Activated CD8-positive, alpha-beta T cell treated with anti-CD3 and anti-CD28 coated beads for 36 hours (primary cell): ENCODE results near the gene LBP. TPM values are rescaled to one million over a fixed set of nuclear protein-coding genes. Genes with fewer than 3 reads are reported as not detected.
A peak's percentile ranks its signal among the peaks of the same experiment; 100 is the strongest.

ENCODE experiments used
- ATAC-seq: fragments of 200-7000 bp; cut with Tn5 transposase; one replicate; pipeline ENCODE4 v1.10.0; 2021; ENCODE audit warnings: mild to moderate bottlenecking, moderate library complexity
- CTCF ChIA-PET: fragments of 350-600 bp; sonication (Branson Sonifier 250); formaldehyde crosslinking; loops from one replicate; lab custom pipeline; 2021; ENCODE audit warnings: antibody characterized with exemption; lab: Charles Lee
- POLR2A ChIA-PET: fragments of 350-600 bp; sonication (Branson Sonifier 250); formaldehyde crosslinking; loops from one replicate; lab custom pipeline; 2021; ENCODE audit warnings: antibody characterized with exemption; lab: Charles Lee
- DNase-seq: peaks from one replicate; pipeline ENCODE4 v3.0.0-alpha.2; 2020
- H3K27ac Mint-ChIP-seq: one replicate; pipeline ENCODE4 v1.8.0; 2021; ENCODE audit warnings: mild to moderate bottlenecking, mixed read lengths
- H3K27me3 Mint-ChIP-seq: one replicate; pipeline ENCODE4 v1.8.0; 2021; ENCODE audit warnings: mixed read lengths
- H3K36me3 Mint-ChIP-seq: one replicate; pipeline ENCODE4 v1.8.0; 2021; ENCODE audit warnings: low read depth, mixed read lengths
- H3K4me1 Mint-ChIP-seq: one replicate; pipeline ENCODE4 v1.8.0; 2021; ENCODE audit warnings: low read depth, mixed read lengths
- H3K4me3 Mint-ChIP-seq: one replicate; pipeline ENCODE4 v1.8.0; 2021; ENCODE audit warnings: mild to moderate bottlenecking, moderate library complexity, mixed read lengths
- H3K9me3 Mint-ChIP-seq: one replicate; pipeline ENCODE4 v1.8.0; 2021; ENCODE audit warnings: mixed read lengths
- CTCF ChIP-seq: fragments of 200-600 bp; IDR thresholded peaks from one replicate; pipeline ENCODE4 v1.8.0; 2022; ENCODE audit warnings: antibody characterized with exemption, mild to moderate bottlenecking
- intact Hi-C: fragments of 100-400 bp; cut with micrococcal nuclease; formaldehyde crosslinking; loops from one replicate; pipeline ENCODE4 v1.10.0; 2022
- total RNA-seq, 2 experiments: library from RNA; stranded (reverse); gene quantifications; one replicate each; pipeline ENCODE4 v1.2.3, GENCODE V29; 2021

LBP gene
- total RNA-seq, 2 experiments from 2014 or later, result not detected

- H3K27ac Mint-ChIP-seq, result no peak overlapping the region
- H3K4me3 Mint-ChIP-seq, result no peak overlapping the region
- peaks cover 74% of the 10 kb centered on the region for H3K36me3 Mint-ChIP-seq
- POLR2A ChIA-PET, result interaction anchor here (0.6 to 17.0 kb wide), 2 partner anchors 15 to 120 kb away, joined by 3 to 279 read pairs; partner anchors contain the start of gene SNHG17
- H3K27me3 Mint-ChIP-seq, result no peaks in the 10 kb centered on the region
- H3K9me3 Mint-ChIP-seq, result no peaks in the 10 kb centered on the region
- no peak for TF ChIP-seq CTCF
- no peak for DNase-seq
- no peaks in the 10 kb centered on the region for H3K4me1 Mint-ChIP-seq
- CTCF ChIA-PET, result no interaction called here
- ATAC-seq, result no peak
- intact Hi-C loops, result no loop called here
Measured at GRCh38 chr20:38414769-38415450, 68.6 kb downstream of the LBP start.

- Mint-ChIP-seq H3K4me3 (no peak overlapping the region), H3K27me3 (no peaks in the 10 kb centered on the region), H3K9me3 (no peaks in the 10 kb centered on the region), H3K27ac (no peak overlapping the region), H3K36me3 (peaks cover 80% of the 10 kb centered on the region), H3K4me1 (peaks cover 9% of the 10 kb centered on the region)
- CTCF ChIA-PET, result interaction anchor here (1.0 to 1.5 kb wide), 2 partner anchors 28 to 197 kb away, joined by 4 read pairs; no protein-coding TSS in a partner anchor
- peak; percentile 27 for ATAC-seq
- no peak for TF ChIP-seq CTCF
- intact Hi-C loops, result no loop called here
- no peak for DNase-seq
- POLR2A ChIA-PET, result interaction anchor here (0.8 to 17.0 kb wide), 7 partner anchors 8 to 65 kb away, joined by 3 to 279 read pairs (median 4); partner anchors contain the start of gene SNHG17
Measured at GRCh38 chr20:38418509-38419204, 72.4 kb downstream of the LBP start.

GRCh38 chr20:38420388-38421085 lies 74.3 kb downstream of the LBP start:
- Mint-ChIP-seq H3K27me3 (no peaks in the 10 kb centered on the region), H3K4me1 (peaks cover 18% of the 10 kb centered on the region), H3K27ac (no peak overlapping the region), H3K4me3 (no peak overlapping the region), H3K9me3 (no peaks in the 10 kb centered on the region), H3K36me3 (peaks cover 84% of the 10 kb centered on the region)
- ChIA-PET CTCF (interaction anchor here (1.0 to 2.3 kb wide), 3 partner anchors 8 to 14 kb away, joined by 3 to 10 read pairs (median 4); partner anchors contain the start of gene SNHG17), POLR2A (interaction anchor here (0.6 to 17.0 kb wide), 6 partner anchors 9 to 320 kb away, joined by 3 to 279 read pairs (median 5); partner anchors contain the start of gene SNHG17)
- intact Hi-C loops, result no loop called here
- ATAC-seq, result no peak
- no peak for TF ChIP-seq CTCF
- DNase-seq, result no peak

GRCh38 chr20:38421915-38422314 lies 75.6 kb downstream of the LBP start:
- ChIA-PET CTCF (interaction anchor here (1.3 to 2.3 kb wide), 2 partner anchors 10 to 13 kb away, joined by 4 to 10 read pairs; partner anchors contain the start of gene SNHG17), POLR2A (interaction anchor here (1.2 to 17.0 kb wide), 4 partner anchors 8 to 265 kb away, joined by 3 to 279 read pairs (median 4); partner anchors contain the start of gene SNHG17)
- Mint-ChIP-seq H3K36me3 (peaks cover 84% of the 10 kb centered on the region), H3K27me3 (no peaks in the 10 kb centered on the region), H3K4me1 (peaks cover 28% of the 10 kb centered on the region), H3K9me3 (no peaks in the 10 kb centered on the region), H3K4me3 (no peak overlapping the region), H3K27ac (no peak overlapping the region)
- ATAC-seq (no peak), DNase-seq (no peak)
- intact Hi-C loops, result no loop called here
- TF ChIP-seq CTCF, result no peak
